BLaER1 (cell line): Measurements from ENCODE around the gene PRRC2B.

ENCODE experiments used
- H3K27ac ChIP-seq: shearing (Covaris generic); formaldehyde crosslinking; 2 replicates; pipeline ENCODE4 v1.8.1; 2022
- H3K27me3 ChIP-seq: shearing (Covaris generic); formaldehyde crosslinking; 2 replicates; pipeline ENCODE4 v1.8.1; 2022
- H3K36me3 ChIP-seq: shearing (Covaris generic); formaldehyde crosslinking; 2 replicates; pipeline ENCODE4 v1.8.1; 2022
- H3K4me1 ChIP-seq: shearing (Covaris generic); formaldehyde crosslinking; 2 replicates; pipeline ENCODE4 v1.8.1; 2022
- H3K4me2 ChIP-seq: shearing (Covaris generic); formaldehyde crosslinking; 2 replicates; pipeline ENCODE4 v1.8.1; 2022
- H3K4me3 ChIP-seq: shearing (Covaris generic); formaldehyde crosslinking; 2 replicates; pipeline ENCODE4 v1.8.1; 2022
- H3K9ac ChIP-seq: shearing (Covaris generic); formaldehyde crosslinking; 2 replicates; pipeline ENCODE4 v1.8.1; 2022
- H3K9me3 ChIP-seq: shearing (Covaris generic); formaldehyde crosslinking; 2 replicates; pipeline ENCODE4 v1.8.1; 2022
- H4K20me1 ChIP-seq: shearing (Covaris generic); formaldehyde crosslinking; 2 replicates; pipeline ENCODE4 v1.8.1; 2022
- Cebpa-rat ChIP-seq: shearing (Covaris generic); IDR thresholded peaks from 2 replicates; pipeline ENCODE4 v1.8.1; 2022

The PRRC2B gene

GRCh38 chr9:131487621-131488031 is 93.7 kb downstream of the PRRC2B start:
- peaks cover 49% of the 10 kb centered on the region for H3K4me1 ChIP-seq
- TF ChIP-seq Cebpa-rat, result no peak
- H4K20me1 ChIP-seq, result peaks cover 100% of the 10 kb centered on the region
- H3K4me3 ChIP-seq, result no peak overlapping the region
- H3K9ac ChIP-seq, result 0 out of 2 replicates have a peak overlapping the region, but pooled peaks have one; percentile 19
- H3K9me3 ChIP-seq, result no peaks in the 10 kb centered on the region
- H3K4me2 ChIP-seq, result peak overlapping the region; percentile 67
- H3K27ac ChIP-seq, result 0 out of 2 replicates have a peak overlapping the region, but pooled peaks have one; percentile 6
- peaks cover 100% of the 10 kb centered on the region for H3K36me3 ChIP-seq
- H3K27me3 ChIP-seq, result no peaks in the 10 kb centered on the region

GRCh38 chr9:131490514-131490913 is 96.6 kb downstream of the PRRC2B start:
- H3K36me3 ChIP-seq, result peaks cover 100% of the 10 kb centered on the region

GRCh38 chr9:131491001-131491710 is 97.3 kb downstream of the PRRC2B start:
- TF ChIP-seq Cebpa-rat, result no peak
- Histone ChIP-seq H3K4me2 (no peak overlapping the region), H4K20me1 (peaks cover 100% of the 10 kb centered on the region), H3K27me3 (no peaks in the 10 kb centered on the region), H3K36me3 (peaks cover 100% of the 10 kb centered on the region), H3K27ac (no peak overlapping the region), H3K9ac (no peak overlapping the region), H3K4me3 (no peak overlapping the region), H3K4me1 (peaks cover 19% of the 10 kb centered on the region), H3K9me3 (no peaks in the 10 kb centered on the region)

More at GRCh38 chr9:131490514-131490913, 96.6 kb downstream of the PRRC2B start:
- no peak overlapping the region for H3K9ac ChIP-seq
- no peaks in the 10 kb centered on the region for H3K9me3 ChIP-seq
- peaks cover 100% of the 10 kb centered on the region for H4K20me1 ChIP-seq
- H3K27me3 ChIP-seq, result no peaks in the 10 kb centered on the region
- no peak for TF ChIP-seq Cebpa-rat
- no peak overlapping the region for H3K4me2 ChIP-seq
- no peak overlapping the region for H3K27ac ChIP-seq
- H3K4me3 ChIP-seq, result no peak overlapping the region
- peaks cover 25% of the 10 kb centered on the region for H3K4me1 ChIP-seq

- no peak overlapping the region for H3K9ac ChIP-seq
- peaks cover 100% of the 10 kb centered on the region for H4K20me1 ChIP-seq
- no peak overlapping the region for H3K4me3 ChIP-seq
- H3K9me3 ChIP-seq, result no peaks in the 10 kb centered on the region
- H3K27ac ChIP-seq, result no peak overlapping the region
- no peaks in the 10 kb centered on the region for H3K27me3 ChIP-seq
- TF ChIP-seq Cebpa-rat, result no peak
- H3K4me1 ChIP-seq, result peaks cover 10% of the 10 kb centered on the region
- H3K4me2 ChIP-seq, result no peak overlapping the region
- peaks cover 100% of the 10 kb centered on the region for H3K36me3 ChIP-seq
Observed at GRCh38 chr9:131492070-131492469, 98.2 kb downstream of the PRRC2B start.

GRCh38 chr9:131494296-131494870 is 100.5 kb downstream of the PRRC2B start:
- no peaks in the 10 kb centered on the region for H3K9me3 ChIP-seq
- H3K27ac ChIP-seq, result no peak overlapping the region
- H3K27me3 ChIP-seq, result no peaks in the 10 kb centered on the region
- H3K4me1 ChIP-seq, result no peaks in the 10 kb centered on the region
- TF ChIP-seq Cebpa-rat, result no peak
- H4K20me1 ChIP-seq, result peaks cover 100% of the 10 kb centered on the region
- H3K36me3 ChIP-seq, result peaks cover 100% of the 10 kb centered on the region
- H3K4me2 ChIP-seq, result no peak overlapping the region
- no peak overlapping the region for H3K4me3 ChIP-seq
- no peak overlapping the region for H3K9ac ChIP-seq

- TF ChIP-seq Cebpa-rat, result no peak
- H3K4me1 ChIP-seq, result peaks cover 6% of the 10 kb centered on the region; the same call in 1 of the 2 replicates
- H3K36me3 ChIP-seq, result peaks cover 98% of the 10 kb centered on the region
- H3K9me3 ChIP-seq, result no peaks in the 10 kb centered on the region
- no peaks in the 10 kb centered on the region for H3K27me3 ChIP-seq
- H3K4me2 ChIP-seq, result no peak overlapping the region
- peaks cover 100% of the 10 kb centered on the region for H4K20me1 ChIP-seq
- no peak overlapping the region for H3K4me3 ChIP-seq
- H3K9ac ChIP-seq, result no peak overlapping the region
- H3K27ac ChIP-seq, result no peak overlapping the region
Observed at GRCh38 chr9:131495785-131496184, 101.9 kb downstream of the PRRC2B start.

- peaks cover 86% of the 10 kb centered on the region for H3K36me3 ChIP-seq
- no peak overlapping the region for H3K27ac ChIP-seq
- H3K9ac ChIP-seq, result no peak overlapping the region
- peaks cover 100% of the 10 kb centered on the region for H4K20me1 ChIP-seq
- no peak overlapping the region for H3K4me2 ChIP-seq
- H3K9me3 ChIP-seq, result no peaks in the 10 kb centered on the region
- TF ChIP-seq Cebpa-rat, result no peak
- H3K27me3 ChIP-seq, result no peaks in the 10 kb centered on the region
- H3K4me3 ChIP-seq, result no peak overlapping the region
- peaks cover 15% of the 10 kb centered on the region for H3K4me1 ChIP-seq
Observed at GRCh38 chr9:131496844-131497405, 103.0 kb downstream of the PRRC2B start.

GRCh38 chr9:131499254-131499767 is 105.4 kb downstream of the PRRC2B start:
- Histone ChIP-seq H3K36me3 (peaks cover 62% of the 10 kb centered on the region), H3K4me1 (peaks cover 32% of the 10 kb centered on the region), H3K9ac (no peak overlapping the region), H3K9me3 (no peaks in the 10 kb centered on the region), H3K4me2 (no peak overlapping the region), H3K4me3 (no peak overlapping the region), H3K27ac (no peak overlapping the region), H3K27me3 (no peaks in the 10 kb centered on the region), H4K20me1 (peaks cover 87% of the 10 kb centered on the region)
- TF ChIP-seq Cebpa-rat, result no peak

GRCh38 chr9:131500377-131500776 is 106.5 kb downstream of the PRRC2B start:
- no peak for TF ChIP-seq Cebpa-rat
- Histone ChIP-seq H3K9ac (no peak overlapping the region), H3K27me3 (no peaks in the 10 kb centered on the region), H3K4me2 (no peak overlapping the region), H3K4me1 (peaks cover 34% of the 10 kb centered on the region), H3K9me3 (no peaks in the 10 kb centered on the region), H3K4me3 (no peak overlapping the region), H4K20me1 (peaks cover 78% of the 10 kb centered on the region), H3K27ac (no peak overlapping the region), H3K36me3 (peaks cover 52% of the 10 kb centered on the region)
